ENCODE measurements around the gene CPA1.
A peak's percentile ranks its signal among the peaks of the same experiment; 100 is the strongest.

Gene CPA1

GRCh38 chr7:130346941-130347340 lies 33.4 kb upstream of the CPA1 start:
- in situ Hi-C loops (cut with MboI; ENCODE audit: low pct_unique_long_range_greater_than_20kb, low sequenced_read_pairs, unreplicated experiment), result no loop called here
- DNase-seq (ENCODE audit: low spot score), result no peak
- no peak for TF ChIP-seq CTCF (IDR thresholded peaks at IDR 0.05; ENCODE audit: extremely low read depth, insufficient read depth, missing control alignments)

- DNase-seq (ENCODE audit: low spot score), result no peak
- in situ Hi-C loops (cut with MboI; ENCODE audit: low pct_unique_long_range_greater_than_20kb, low sequenced_read_pairs, unreplicated experiment), result no loop called here
- no peak for TF ChIP-seq CTCF (IDR thresholded peaks at IDR 0.05; ENCODE audit: extremely low read depth, insufficient read depth, missing control alignments)
Observed at GRCh38 chr7:130349911-130350782, 30.1 kb upstream of the CPA1 start.

- TF ChIP-seq CTCF (IDR thresholded peaks at IDR 0.05; ENCODE audit: extremely low read depth, insufficient read depth, missing control alignments), result no peak
- in situ Hi-C loops (cut with MboI; ENCODE audit: low pct_unique_long_range_greater_than_20kb, low sequenced_read_pairs, unreplicated experiment), result no loop called here
- peak; percentile 58 for DNase-seq (ENCODE audit: low spot score)
Observed at GRCh38 chr7:130350945-130351790, 29.1 kb upstream of the CPA1 start.

GRCh38 chr7:130351791-130352090 lies 28.6 kb upstream of the CPA1 start:
- no peak for DNase-seq (ENCODE audit: low spot score)
- in situ Hi-C loops (cut with MboI; ENCODE audit: low pct_unique_long_range_greater_than_20kb, low sequenced_read_pairs, unreplicated experiment), result no loop called here
- TF ChIP-seq CTCF (IDR thresholded peaks at IDR 0.05; ENCODE audit: extremely low read depth, insufficient read depth, missing control alignments), result no peak

- in situ Hi-C loops (cut with MboI; ENCODE audit: low pct_unique_long_range_greater_than_20kb, low sequenced_read_pairs, unreplicated experiment), result no loop called here
- no peak for DNase-seq (ENCODE audit: low spot score)
- no peak for TF ChIP-seq CTCF (IDR thresholded peaks at IDR 0.05; ENCODE audit: extremely low read depth, insufficient read depth, missing control alignments)
Observed at GRCh38 chr7:130352194-130353074, 27.9 kb upstream of the CPA1 start.

- in situ Hi-C loops (cut with MboI; ENCODE audit: low pct_unique_long_range_greater_than_20kb, low sequenced_read_pairs, unreplicated experiment), result no loop called here
- no peak for DNase-seq (ENCODE audit: low spot score)
- no peak for TF ChIP-seq CTCF (IDR thresholded peaks at IDR 0.05; ENCODE audit: extremely low read depth, insufficient read depth, missing control alignments)
Observed at GRCh38 chr7:130353196-130353595, 27.1 kb upstream of the CPA1 start.

Measured in GM13977 (cell line).